ENCODE measurements around the gene ZGPAT.

GRCh38 chr20:63712191-63712590, 4.4 kb downstream of the ZGPAT start:
- no peak for TF ChIP-seq CTCF (IDR thresholded peaks at IDR 0.05)
- TF ChIP-seq POLR2A (IDR thresholded peaks at IDR 0.05), result no peak
- TF ChIP-seq EP300 (IDR thresholded peaks at IDR 0.05), result no peak
- no peak for TF ChIP-seq POLR2AphosphoS5 (IDR thresholded peaks at IDR 0.05)
